ENCODE measurements around the gene PCBP2.

- no peak for TF ChIP-seq EZH2 (IDR thresholded peaks at IDR 0.05; ENCODE audit: insufficient read depth, poor library complexity, severe bottlenecking)
- no peak for TF ChIP-seq EZH2phosphoT487 (IDR thresholded peaks at IDR 0.05; ENCODE audit: insufficient read depth, low read depth)
Measured at GRCh38 chr12:53515291-53515680, 63.4 kb downstream of the PCBP2 start.

All from GM23248 (cell line).